Stimulated activated CD4-positive, alpha-beta T cell treated with anti-CD3 and anti-CD28 coated beads, Interleukin-1b, Interleukin-23, amount 100 ng/mL, for 48 hours (primary cell): ENCODE results near the gene C1orf159.

Source experiments
- DNase-seq: peaks from one replicate; pipeline ENCODE4 v3.0.0-alpha.2; 2020

The C1orf159 gene

GRCh38 chr1:1033009-1033587 is 82.8 kb downstream of the C1orf159 start:
- DNase-seq, result peak; percentile 93

GRCh38 chr1:1032424-1032823 is 83.5 kb downstream of the C1orf159 start:
- DNase-seq, result no peak
